Panc1 (cell line): ENCODE data around the gene CBARP. TPM values are rescaled to one million over a fixed set of nuclear protein-coding genes. Genes with fewer than 3 reads are reported as not detected.

Source experiments
- ATAC-seq: fragments of 200-7000 bp; cut with Tn5 transposase; 2 replicates; pipeline ENCODE4 v1.9.1; 2020; ENCODE audit warnings: mild to moderate bottlenecking, moderate library complexity
- Bru-seq: library from RNA; stranded (reverse); fragments of 400-500 nt; gene quantifications from one replicate; lab custom pipeline; 2021; lab: Mats Ljungman, UMichigan
- BruChase-seq, 2 experiments: library from RNA; stranded (reverse); fragments of 400-500 nt; gene quantifications; one replicate each; lab custom pipeline; 2021; lab: Mats Ljungman, UMichigan
- BruUV-seq: library from RNA; stranded (reverse); fragments of 400-500 nt; replicated peaks from 2 replicates; lab custom pipeline; 2021; lab: Mats Ljungman, UMichigan
- CTCF ChIA-PET: fragments of 300-600 bp; sonication (Branson Sonifier 250); formaldehyde crosslinking; loops from one replicate; lab custom pipeline; 2022; ENCODE audit warnings: antibody characterized with exemption; lab: Charles Lee
- POLR2A ChIA-PET: fragments of 300-600 bp; sonication (Branson Sonifier 250); formaldehyde crosslinking; loops from one replicate; lab custom pipeline; 2022; ENCODE audit warnings: antibody characterized with exemption; lab: Charles Lee
- DNase-seq: peaks from one replicate; pipeline ENCODE4 v3.0.0-alpha.2; 2010; ENCODE audit warnings: low read depth, low spot score
- H3K27ac ChIP-seq: 2 replicates; pipeline ENCODE4 v1.5.1; 2011; ENCODE audit warnings: mild to moderate bottlenecking, low read length, inconsistent platforms
- H3K27me3 ChIP-seq: fragments of 200-500 bp; sonication (Bioruptor generic); 2 replicates; pipeline ENCODE4 v1.6.0; 2014; ENCODE audit warnings: low read length, inconsistent platforms; ENCODE audit not compliant: control insufficient read depth, insufficient read depth
- H3K36me3 ChIP-seq: fragments of 200-500 bp; sonication (Bioruptor generic); 2 replicates; pipeline ENCODE4 v1.5.1; 2014; ENCODE audit warnings: inconsistent platforms, mild to moderate bottlenecking, low read length, moderate library complexity; ENCODE audit not compliant: control insufficient read depth, insufficient read depth
- H3K4me1 ChIP-seq: 2 replicates; pipeline ENCODE4 v1.5.1; 2011; ENCODE audit warnings: inconsistent platforms, mild to moderate bottlenecking, low read length, moderate library complexity; ENCODE audit not compliant: control insufficient read depth, insufficient read depth
- H3K4me3 ChIP-seq, 2 experiments: 2 replicates each; pipeline ENCODE4 v1.5.1; 2011 to 2012; ENCODE audit warnings: low read depth in 2 of 2, low read length in 2 of 2, mild to moderate bottlenecking in 2 of 2, inconsistent platforms in 1 of 2, moderate library complexity in 1 of 2
- H3K9me3 ChIP-seq: fragments of 200-500 bp; sonication (Bioruptor generic); 2 replicates; pipeline ENCODE4 v1.5.1; 2014; ENCODE audit warnings: low read depth, mild to moderate bottlenecking, inconsistent platforms, low read length, moderate library complexity; ENCODE audit not compliant: control insufficient read depth, insufficient read depth
- CTCF ChIP-seq: fragments of 450-650 bp; IDR thresholded peaks from 2 replicates; pipeline ENCODE4 v1.5.1; 2017; ENCODE audit warnings: mild to moderate bottlenecking
- POLR2AphosphoS5 ChIP-seq: IDR thresholded peaks from 2 replicates; pipeline ENCODE4 v1.6.1; 2012; ENCODE audit warnings: mild to moderate bottlenecking, low read depth, low read length, moderate library complexity
- REST ChIP-seq, 2 experiments: IDR thresholded peaks; 2 replicates each; pipeline ENCODE4 v1.6.1; 2011 to 2012; ENCODE audit warnings: low read depth in 2 of 2, control low read depth in 1 of 2, low read length in 1 of 2, mild to moderate bottlenecking in 1 of 2, moderate library complexity in 1 of 2; ENCODE audit not compliant: insufficient read depth in 1 of 2
- SIN3A ChIP-seq: IDR thresholded peaks from 2 replicates; pipeline ENCODE4 v1.6.1; 2012; ENCODE audit warnings: low read depth, mild to moderate bottlenecking, low read length, moderate library complexity, borderline replicate concordance; ENCODE audit not compliant: insufficient read depth
- TCF7L2 ChIP-seq: IDR thresholded peaks from 2 replicates; pipeline ENCODE4 v1.6.1; 2011; ENCODE audit warnings: mild to moderate bottlenecking, low read depth, low read length, inconsistent platforms
- in situ Hi-C: cut with HindIII; loops from 2 replicates; pipeline ENCODE4 v1.10.0; 2016; ENCODE audit warnings: low sequenced_read_pairs, low pct_unique_long_range_greater_than_20kb
- intact Hi-C: fragments of 100-400 bp; cut with micrococcal nuclease; formaldehyde crosslinking; loops from one replicate; pipeline ENCODE4 v1.10.0; 2022; ENCODE audit not compliant: unreplicated experiment
- long read RNA-seq: library from polyadenylated mRNA; unstranded; transcript quantifications from one replicate; pipeline ENCODE4 v2.0.0, GENCODE V29; 2021; ENCODE audit not compliant: unreplicated experiment
- polyA plus RNA-seq: library from polyadenylated mRNA; unstranded; fragments of >200 nt; gene quantifications from one replicate; pipeline ENCODE4 v1.2.1, GENCODE V29; 2012; ENCODE audit warnings: missing spikeins; ENCODE audit not compliant: insufficient read length
- total RNA-seq: library from RNA; stranded (reverse); gene quantifications from one replicate; pipeline ENCODE4 v1.2.1, GENCODE V29; 2021; ENCODE audit not compliant: unreplicated experiment

Gene CBARP
- total RNA-seq (14.5 TPM), Bru-seq, nascent RNA (percentile 35 among the genes with signal in this experiment), BruChase-seq, experiment 1, labeled RNA remaining after a 2-hour chase (percentile 42 among the genes with signal in this experiment), BruChase-seq, experiment 2, labeled RNA remaining after a 6-hour chase (percentile 47 among the genes with signal in this experiment)
- 16.4 TPM for polyA plus RNA-seq
- long read RNA-seq, partial matches to known transcripts, result 9 of 35 reads
- long read RNA-seq, other reads (novel, unspliced or antisense), result 24 of 35 reads

GRCh38 chr19:1237754-1238368, at the start of gene CBARP:
Gene CBARP (minus strand): TSS chr19:1238005. CDS start chr19:1236100, 1,905 bp downstream.
- TF ChIP-seq TCF7L2, result no peak
- no peak for TF ChIP-seq REST (IDR thresholded peaks at IDR 0.05; ENCODE audit: insufficient read depth in 1 of 2, low read depth in 2 of 2, low read length in 1 of 2)
- no peak for TF ChIP-seq SIN3A
- no peak for TF ChIP-seq POLR2AphosphoS5
- no peak for TF ChIP-seq CTCF
- Histone ChIP-seq H3K36me3 (no peaks in the 10 kb centered on the region; the same call in 1 of the 2 replicates), H3K27ac (peak within 1 kb of the TSS; percentile 66), H3K27me3 (no peaks in the 10 kb centered on the region), H3K9me3 (no peaks in the 10 kb centered on the region), H3K4me1 (peaks cover 22% of the 10 kb centered on the region), H3K4me3 (peak within 1 kb of the TSS; percentile 63 to 66)
- ChIA-PET POLR2A (no interaction called here), CTCF (no interaction called here)
- intact Hi-C loops (no loop called here), in situ Hi-C loops (no loop called here)
- no peak for DNase-seq
- no TSS peak for BruUV-seq
- ATAC-seq, result peak; percentile 9

GRCh38 chr19:1286487-1287353, 48.9 kb upstream of the CBARP start:
- no peaks in the 10 kb centered on the region for H3K27me3 ChIP-seq
- BruUV-seq, result no TSS peak
- peak overlapping the region; percentile 42 to 46 for H3K4me3 ChIP-seq
- ChIA-PET POLR2A (interaction anchor here (0.6 kb wide), 1 partner anchor 18 kb away, joined by 3 read pairs; the partner anchor contains the start of gene CIRBP), CTCF (no interaction called here)
- no peak for ATAC-seq
- H3K9me3 ChIP-seq, result no peaks in the 10 kb centered on the region
- TF ChIP-seq REST (IDR thresholded peaks at IDR 0.05; ENCODE audit: insufficient read depth in 1 of 2, low read depth in 2 of 2, low read length in 1 of 2), result no peak
- TF ChIP-seq TCF7L2, result no peak
- H3K36me3 ChIP-seq, result no peaks in the 10 kb centered on the region
- intact Hi-C loops (no loop called here), in situ Hi-C loops (no loop called here)
- H3K4me1 ChIP-seq, result peaks cover 13% of the 10 kb centered on the region
- H3K27ac ChIP-seq, result peak overlapping the region; percentile 51; the same call in 1 of the 2 replicates
- DNase-seq, result no peak
